Neural progenitor cell (in vitro differentiated cells): Measurements from ENCODE around the gene AMN.

Source experiments
- CTCF ChIP-seq: fragments of 200-600 bp; sonication (generic); IDR thresholded peaks from 2 replicates; pipeline ENCODE4 v1.5.1; 2017; ENCODE audit warnings: antibody characterized with exemption, mild to moderate bottlenecking
- EZH2 ChIP-seq: fragments of 200-600 bp; sonication (generic); IDR thresholded peaks from 2 replicates; pipeline ENCODE4 v1.6.1; 2017; ENCODE audit warnings: antibody characterized with exemption, mild to moderate bottlenecking, moderate library complexity
- EZH2phosphoT487 ChIP-seq: fragments of 200-600 bp; sonication (generic); IDR thresholded peaks from 2 replicates; pipeline ENCODE4 v1.6.1; 2017; ENCODE audit warnings: antibody characterized with exemption

GRCh38 chr14:102965971-102966655 lies 43.6 kb downstream of the AMN start:
- no peak for TF ChIP-seq CTCF
- no peak for TF ChIP-seq EZH2
- TF ChIP-seq EZH2phosphoT487: no peak
